ENCODE results near the gene ZNF782.
"Not testable (repeated sequence)": the region's sequence is repeated elsewhere in the genome, so short reads cannot be mapped to it uniquely, and the experiment has no call there.

The ZNF782 gene

DNA sequence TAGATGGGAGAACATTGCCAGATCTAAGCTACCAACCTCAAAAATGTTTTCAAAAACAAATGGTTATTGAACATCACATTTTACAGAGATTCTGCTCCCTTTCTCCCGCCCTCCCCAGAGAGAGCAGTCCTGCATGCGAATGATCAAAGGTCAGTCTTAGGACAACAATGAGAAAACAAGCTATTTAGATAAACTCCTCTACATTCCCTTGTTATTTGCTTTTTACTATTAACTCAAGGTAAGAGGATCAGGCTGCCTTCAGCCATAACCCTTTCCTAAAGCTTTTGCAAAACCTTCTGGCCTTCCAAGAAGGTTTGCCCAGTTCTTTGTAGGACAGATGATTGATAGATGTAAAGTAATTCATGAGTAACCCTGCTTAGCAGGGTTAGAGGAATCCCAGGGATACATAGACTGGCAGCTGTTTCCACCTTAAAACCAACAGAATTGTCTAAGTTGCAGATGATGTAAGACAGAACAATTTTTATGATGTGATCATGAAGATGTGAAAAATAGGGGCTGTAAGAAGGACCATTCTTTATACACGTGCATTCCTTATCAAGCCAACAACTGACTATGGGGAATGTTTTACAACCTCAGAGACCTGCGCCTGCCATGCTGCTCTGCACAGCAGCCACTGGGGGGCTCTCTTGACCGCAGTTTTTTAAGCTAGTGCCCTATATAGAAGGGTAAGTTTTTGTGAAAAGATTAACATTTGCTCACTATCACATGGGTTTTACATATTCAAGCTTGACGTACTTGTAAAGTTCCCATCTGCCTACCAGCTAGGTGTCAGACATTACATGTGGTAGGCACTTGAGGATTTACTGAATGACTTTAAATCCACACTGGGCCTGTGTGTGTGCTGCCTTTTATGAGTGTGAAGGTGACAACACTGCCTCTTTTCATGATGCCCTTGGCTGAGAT, 2.3 kb upstream of the ZNF782 start:
- DNase-seq (ENCODE audit: extremely low spot score, insufficient read length, low read depth) (no peak), FAIRE-seq (peak; percentile 62)

- DNase-seq (ENCODE audit: extremely low spot score, insufficient read length, low read depth) = no peak
- FAIRE-seq = no peak
These were observed 448 bp upstream of the ZNF782 start for GRCh38 chr9:96854651-96855273.

GRCh38 chr9:96852676-96853075, 1.6 kb downstream of the ZNF782 start:
- DNase-seq (ENCODE audit: extremely low spot score, insufficient read length, low read depth) (no peak), FAIRE-seq (no peak)

GRCh38 chr9:96844040-96844439, 10.3 kb downstream of the ZNF782 start:
- DNase-seq (ENCODE audit: extremely low spot score, insufficient read length, low read depth) (no peak), FAIRE-seq (no peak)

DNA sequence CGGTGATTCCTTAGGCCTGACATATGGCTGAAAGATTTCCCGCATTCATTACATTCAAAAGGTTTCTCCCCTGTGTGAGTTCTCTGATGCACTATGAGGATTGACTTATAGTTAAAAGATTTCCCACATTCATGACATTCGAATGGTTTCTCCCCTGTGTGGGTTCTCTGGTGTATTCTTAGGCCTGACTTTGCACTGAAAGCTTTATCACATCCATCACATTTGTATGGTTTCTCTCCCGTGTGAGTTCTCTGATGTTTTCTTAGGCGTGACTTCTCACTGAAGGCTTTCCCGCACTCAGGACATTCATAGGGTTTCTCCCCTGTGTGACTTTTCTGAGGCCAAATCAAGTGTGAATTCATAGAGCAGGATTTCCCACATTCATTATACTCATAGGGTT, 35.8 kb downstream of the ZNF782 start:
- no peak for DNase-seq (ENCODE audit: extremely low spot score, insufficient read length, low read depth)
- FAIRE-seq = no peak

DNA sequence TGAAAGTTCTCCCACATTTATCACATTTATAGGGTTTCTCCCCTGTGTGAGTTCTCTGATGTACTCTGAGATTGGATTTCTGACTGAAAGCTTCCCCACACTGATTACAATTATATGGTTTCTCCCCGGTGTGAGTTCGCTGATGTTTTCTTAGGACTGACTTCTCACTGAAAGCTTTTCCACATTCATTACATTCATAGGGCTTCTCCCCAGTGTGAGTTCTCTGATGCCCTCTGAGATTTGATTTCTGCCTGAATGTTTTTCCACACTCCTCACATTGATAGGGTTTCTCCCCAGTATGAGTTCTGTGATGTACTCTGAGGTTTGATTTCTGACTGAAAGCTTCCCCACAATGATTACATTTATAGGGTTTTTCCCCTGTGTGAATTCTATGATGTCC, 36.3 kb downstream of the ZNF782 start:
- no peak for DNase-seq (ENCODE audit: extremely low spot score, insufficient read length, low read depth)
- no peak for FAIRE-seq

DNA sequence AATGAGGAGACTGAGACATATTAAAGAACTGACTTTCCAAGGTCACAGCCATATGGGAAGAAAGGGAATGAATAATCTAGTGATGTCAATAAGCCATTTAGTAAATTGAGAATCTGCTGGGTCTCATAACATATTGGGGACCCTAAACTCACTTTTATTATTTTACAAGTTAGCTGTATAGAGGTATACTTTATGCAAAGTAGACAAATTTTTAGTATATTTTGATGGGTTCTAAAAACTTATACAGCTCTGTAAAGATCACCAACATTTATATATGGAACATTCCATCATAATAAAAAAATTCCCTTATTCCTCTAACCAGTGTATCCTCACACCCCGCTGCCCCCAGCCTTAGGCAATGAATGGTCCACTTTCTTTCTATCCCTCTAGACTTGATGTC, 40.7 kb downstream of the ZNF782 start:
- FAIRE-seq (no peak), DNase-seq (ENCODE audit: extremely low spot score, insufficient read length, low read depth) (no peak)

DNA sequence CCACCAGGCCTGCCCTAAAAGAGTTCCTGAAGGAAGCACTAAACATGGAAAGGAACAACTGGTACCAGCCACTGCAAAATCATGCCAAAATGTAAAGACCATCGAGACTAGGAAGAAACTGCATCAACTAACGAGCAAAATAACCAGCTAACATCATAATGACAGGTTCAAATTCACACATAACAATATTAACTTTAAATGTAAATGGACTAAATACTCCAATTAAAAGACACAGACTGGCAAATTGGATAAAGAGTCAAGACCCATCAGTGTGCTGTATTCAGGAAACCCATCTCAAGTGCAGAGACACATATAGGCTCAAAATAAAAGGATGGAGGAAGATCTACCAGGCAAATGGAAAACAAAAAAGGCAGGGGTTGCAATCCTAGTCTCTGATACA, 55.4 kb downstream of the ZNF782 start:
- DNase-seq (ENCODE audit: extremely low spot score, insufficient read length, low read depth); FAIRE-seq: not testable (repeated sequence)

DNA sequence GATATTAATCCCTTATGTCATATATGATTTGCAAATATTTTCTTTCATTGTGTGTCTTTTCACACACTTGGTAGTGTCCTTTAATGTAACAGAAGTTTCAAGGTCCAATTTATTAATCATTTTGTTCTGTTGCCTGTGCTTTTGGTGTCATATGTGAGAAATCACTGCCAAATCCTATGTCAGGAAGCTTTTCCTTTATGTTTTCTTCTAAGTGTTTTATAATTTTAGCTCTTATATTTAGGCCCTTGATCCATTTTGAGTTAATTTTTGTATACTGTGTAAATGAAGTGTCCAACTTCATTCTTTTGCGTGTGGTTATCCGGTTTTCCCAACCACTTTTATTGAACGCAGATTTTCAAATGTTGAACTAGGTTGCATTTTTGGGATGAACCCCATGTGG, 70.3 kb downstream of the ZNF782 start:
- DNase-seq (ENCODE audit: extremely low spot score, insufficient read length, low read depth) (no peak), FAIRE-seq (no peak)

GRCh38 chr9:96782235-96782634, 72.1 kb downstream of the ZNF782 start:
- DNase-seq (ENCODE audit: extremely low spot score, insufficient read length, low read depth) (no peak), FAIRE-seq (peak; percentile 18)

DNA sequence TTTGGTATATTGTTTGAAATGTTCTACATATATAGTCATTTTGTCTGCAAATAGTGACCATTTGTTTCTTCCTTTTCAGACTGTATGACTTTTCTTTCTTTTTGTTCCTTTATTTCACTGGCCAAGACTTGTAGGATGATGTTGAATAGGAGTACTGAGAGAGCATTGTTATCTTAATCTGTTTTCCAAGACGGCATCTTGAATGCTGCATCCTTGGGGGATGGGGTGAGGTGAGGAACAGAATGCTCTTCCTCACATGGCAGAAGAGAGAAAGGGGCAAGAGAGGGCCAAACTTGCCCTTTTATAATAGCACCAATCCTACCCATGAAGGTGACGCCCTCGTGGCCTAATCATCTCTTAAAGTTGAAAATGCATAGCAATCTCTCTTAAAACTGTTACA, 72.8 kb downstream of the ZNF782 start:
- FAIRE-seq = no peak

DNA sequence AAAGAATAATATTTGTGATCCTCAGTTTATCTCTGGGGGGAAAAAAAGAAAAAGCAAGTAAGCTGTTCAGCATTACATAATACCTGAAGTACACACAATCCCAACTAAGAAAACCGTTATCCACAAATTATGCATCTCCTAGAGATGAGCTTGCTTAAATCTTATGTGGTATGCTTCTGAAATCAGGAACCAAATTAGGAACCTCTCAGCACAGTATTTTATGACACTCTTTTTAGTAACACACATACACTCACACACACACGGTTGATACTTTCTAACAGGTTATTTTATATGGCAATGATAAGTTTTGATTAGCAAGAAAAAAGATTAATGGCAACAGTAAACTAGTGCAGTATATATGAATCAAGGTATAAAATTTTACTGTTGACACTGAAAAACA, 75.2 kb downstream of the ZNF782 start:
- FAIRE-seq = no peak
- DNase-seq (ENCODE audit: extremely low spot score, insufficient read length, low read depth) = no peak

More for the DNA sequence above, 72.8 kb downstream of the ZNF782 start:
- no peak for DNase-seq (ENCODE audit: extremely low spot score, insufficient read length, low read depth)

GRCh38 chr9:96777426-96777864, 76.9 kb downstream of the ZNF782 start:
- DNase-seq (ENCODE audit: extremely low spot score, insufficient read length, low read depth) (no peak), FAIRE-seq (no peak)

DNA sequence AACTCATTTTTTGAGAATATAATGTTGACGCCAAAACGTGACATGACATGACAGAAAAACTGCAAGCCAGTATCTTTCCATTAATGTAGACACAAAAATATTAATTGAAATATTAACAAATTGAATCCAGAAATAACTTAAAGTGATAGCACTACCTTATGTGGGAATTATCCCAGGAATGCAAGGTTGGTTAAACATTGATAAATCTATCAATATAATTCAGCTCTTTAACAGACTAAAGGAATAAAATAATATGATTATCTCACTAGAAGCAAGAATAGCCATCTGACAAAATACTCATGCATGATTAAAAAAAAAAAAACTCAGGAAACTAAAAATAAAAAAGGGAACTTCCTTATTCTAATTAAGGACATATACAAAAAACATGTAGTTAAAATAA, 83.2 kb downstream of the ZNF782 start:
- DNase-seq (ENCODE audit: extremely low spot score, insufficient read length, low read depth) (no peak), FAIRE-seq (no peak)

DNA sequence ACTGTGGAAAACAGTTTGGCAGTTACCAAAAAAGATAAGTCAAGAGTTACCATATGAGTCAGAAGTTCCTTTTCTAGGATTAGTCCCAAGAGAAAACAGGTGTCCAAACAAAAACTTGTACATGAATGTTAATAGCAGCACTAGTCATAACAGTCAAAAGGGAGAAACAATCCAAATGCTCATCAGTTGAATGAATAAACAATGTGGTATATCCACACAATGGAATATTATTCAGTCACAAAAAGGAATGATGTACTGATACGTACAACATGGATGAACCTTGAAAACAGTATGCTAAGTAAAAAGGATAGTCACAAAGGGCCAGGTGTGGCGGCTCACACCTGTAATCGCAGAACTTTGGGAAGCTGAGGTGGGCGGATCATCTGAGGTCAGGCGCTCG, 84.3 kb downstream of the ZNF782 start:
- DNase-seq (ENCODE audit: extremely low spot score, insufficient read length, low read depth) = no peak
- FAIRE-seq = no peak
